ENCODE measurements around the gene ANKS3.
A peak's percentile ranks its signal among the peaks of the same experiment; 100 is the strongest.

Gene ANKS3

GRCh38 chr16:4696172-4696904 is 37.7 kb downstream of the ANKS3 start:
- Histone ChIP-seq H3K4me2 (ENCODE audit: low read depth, low read length, poor library complexity, severe bottlenecking) (no peak overlapping the region), H3K9ac (ENCODE audit: low read length) (no peak overlapping the region), H3K79me2 (ENCODE audit: insufficient read depth, low read length) (peaks cover 5% of the 10 kb centered on the region; the same call in 1 of the 2 replicates), H3K9me2 (replicated peaks; ENCODE audit: insufficient read depth, low read length) (no peaks in the 10 kb centered on the region), H3K27me3 (ENCODE audit: low read length) (no peaks in the 10 kb centered on the region), H3K9me3 (ENCODE audit: insufficient read depth, low read length) (no peaks in the 10 kb centered on the region), H2AFZ (ENCODE audit: low read depth, low read length, severe bottlenecking) (no peak overlapping the region), H3F3A (ENCODE audit: insufficient read depth) (no peaks in the 10 kb centered on the region), H4K20me1 (ENCODE audit: low read depth, low read length) (no peaks in the 10 kb centered on the region), H3K4me3 (ENCODE audit: insufficient read depth, low read length, poor library complexity, severe bottlenecking) (no peak overlapping the region), H3K27ac (ENCODE audit: low read depth, low read length) (no peak overlapping the region), H3K36me3 (ENCODE audit: low read length) (no peaks in the 10 kb centered on the region)
- TF ChIP-seq CTCF (IDR thresholded peaks at IDR 0.05; ENCODE audit: insufficient read depth, low read length, poor library complexity, severe bottlenecking) (no peak), EZH2phosphoT487 (conservative IDR thresholded peaks at IDR 0.05; ENCODE audit: low read length) (no peak)

GRCh38 chr16:4695473-4696171 is 38.4 kb downstream of the ANKS3 start:
- Histone ChIP-seq H3F3A (ENCODE audit: insufficient read depth) (no peaks in the 10 kb centered on the region), H3K27me3 (ENCODE audit: low read length) (no peaks in the 10 kb centered on the region), H4K20me1 (ENCODE audit: low read depth, low read length) (no peaks in the 10 kb centered on the region), H2AFZ (ENCODE audit: low read depth, low read length, severe bottlenecking) (no peak overlapping the region), H3K36me3 (ENCODE audit: low read length) (no peaks in the 10 kb centered on the region), H3K79me2 (ENCODE audit: insufficient read depth, low read length) (peaks cover 5% of the 10 kb centered on the region; the same call in 1 of the 2 replicates), H3K9me3 (ENCODE audit: insufficient read depth, low read length) (no peaks in the 10 kb centered on the region), H3K9ac (ENCODE audit: low read length) (no peak overlapping the region), H3K9me2 (replicated peaks; ENCODE audit: insufficient read depth, low read length) (no peaks in the 10 kb centered on the region), H3K27ac (ENCODE audit: low read depth, low read length) (no peak overlapping the region), H3K4me2 (ENCODE audit: low read depth, low read length, poor library complexity, severe bottlenecking) (no peak overlapping the region), H3K4me3 (ENCODE audit: insufficient read depth, low read length, poor library complexity, severe bottlenecking) (no peak overlapping the region)
- TF ChIP-seq EZH2phosphoT487 (conservative IDR thresholded peaks at IDR 0.05; ENCODE audit: low read length) (no peak), CTCF (IDR thresholded peaks at IDR 0.05; ENCODE audit: insufficient read depth, low read length, poor library complexity, severe bottlenecking) (no peak)

GRCh38 chr16:4694642-4695451 is 39.2 kb downstream of the ANKS3 start:
- Histone ChIP-seq H3K4me3 (ENCODE audit: insufficient read depth, low read length, poor library complexity, severe bottlenecking) (peak overlapping the region; percentile 97), H3K9me3 (ENCODE audit: insufficient read depth, low read length) (no peaks in the 10 kb centered on the region), H3K27ac (ENCODE audit: low read depth, low read length) (no peak overlapping the region), H3K36me3 (ENCODE audit: low read length) (no peaks in the 10 kb centered on the region), H3K9me2 (replicated peaks; ENCODE audit: insufficient read depth, low read length) (no peaks in the 10 kb centered on the region), H3K4me2 (ENCODE audit: low read depth, low read length, poor library complexity, severe bottlenecking) (peak overlapping the region; percentile 61), H3K9ac (ENCODE audit: low read length) (peak overlapping the region; percentile 99), H4K20me1 (ENCODE audit: low read depth, low read length) (no peaks in the 10 kb centered on the region), H2AFZ (ENCODE audit: low read depth, low read length, severe bottlenecking) (no peak overlapping the region), H3F3A (ENCODE audit: insufficient read depth) (no peaks in the 10 kb centered on the region), H3K27me3 (ENCODE audit: low read length) (no peaks in the 10 kb centered on the region), H3K79me2 (ENCODE audit: insufficient read depth, low read length) (peaks cover 5% of the 10 kb centered on the region; the same call in 1 of the 2 replicates)
- no peak for TF ChIP-seq CTCF (IDR thresholded peaks at IDR 0.05; ENCODE audit: insufficient read depth, low read length, poor library complexity, severe bottlenecking)
- no peak for TF ChIP-seq EZH2phosphoT487 (conservative IDR thresholded peaks at IDR 0.05; ENCODE audit: low read length)

Data from SU-DHL-6 (cell line).